Raji (cell line): ENCODE data around the gene KCP.

ENCODE experiments used
- POLR2A ChIP-seq: IDR thresholded peaks from 2 replicates; pipeline ENCODE4 v1.6.1; 2011; ENCODE audit warnings: low read depth, low read length, control low read depth; ENCODE audit not compliant: insufficient read depth

Gene KCP

GRCh38 chr7:128904381-128905197 is 5.9 kb downstream of the KCP start:
- TF ChIP-seq POLR2A, result no peak

GRCh38 chr7:128903621-128904361 is 6.7 kb downstream of the KCP start:
- TF ChIP-seq POLR2A, result no peak

- TF ChIP-seq POLR2A, result no peak
These were observed 7.5 kb downstream of the KCP start for GRCh38 chr7:128902761-128903585.

- no peak for TF ChIP-seq POLR2A
These were observed 10.3 kb downstream of the KCP start for GRCh38 chr7:128900237-128900636.

- TF ChIP-seq POLR2A, result no peak
These were observed 11.1 kb downstream of the KCP start for GRCh38 chr7:128899392-128899791.

- TF ChIP-seq POLR2A, result no peak
These were observed 15.2 kb downstream of the KCP start for GRCh38 chr7:128895320-128895719.

GRCh38 chr7:128894101-128894440 is 16.4 kb downstream of the KCP start:
- TF ChIP-seq POLR2A, result no peak

GRCh38 chr7:128893251-128894100 is 17.0 kb downstream of the KCP start:
- TF ChIP-seq POLR2A, result no peak

GRCh38 chr7:128892521-128893250 is 17.8 kb downstream of the KCP start:
- TF ChIP-seq POLR2A, result no peak

GRCh38 chr7:128891942-128892269 is 18.6 kb downstream of the KCP start:
- TF ChIP-seq POLR2A, result no peak

GRCh38 chr7:128891110-128891941 is 19.2 kb downstream of the KCP start:
- no peak for TF ChIP-seq POLR2A

GRCh38 chr7:128890306-128891109 is 20.0 kb downstream of the KCP start:
- no peak for TF ChIP-seq POLR2A
